ENCODE results near the gene OTOP2.

OTOP2 gene

GRCh38 chr17:74925242-74925641 lies 1.2 kb downstream of the OTOP2 start:
- DNase-seq = peak; percentile 48

GRCh38 chr17:74928786-74929185 lies 4.7 kb downstream of the OTOP2 start:
- peak; percentile 47 for DNase-seq

- DNase-seq = peak; percentile 48
Measured at GRCh38 chr17:74930535-74931036, 6.5 kb downstream of the OTOP2 start.

GRCh38 chr17:74935048-74935447 lies 11.0 kb downstream of the OTOP2 start:
- no peak for DNase-seq

DNA sequence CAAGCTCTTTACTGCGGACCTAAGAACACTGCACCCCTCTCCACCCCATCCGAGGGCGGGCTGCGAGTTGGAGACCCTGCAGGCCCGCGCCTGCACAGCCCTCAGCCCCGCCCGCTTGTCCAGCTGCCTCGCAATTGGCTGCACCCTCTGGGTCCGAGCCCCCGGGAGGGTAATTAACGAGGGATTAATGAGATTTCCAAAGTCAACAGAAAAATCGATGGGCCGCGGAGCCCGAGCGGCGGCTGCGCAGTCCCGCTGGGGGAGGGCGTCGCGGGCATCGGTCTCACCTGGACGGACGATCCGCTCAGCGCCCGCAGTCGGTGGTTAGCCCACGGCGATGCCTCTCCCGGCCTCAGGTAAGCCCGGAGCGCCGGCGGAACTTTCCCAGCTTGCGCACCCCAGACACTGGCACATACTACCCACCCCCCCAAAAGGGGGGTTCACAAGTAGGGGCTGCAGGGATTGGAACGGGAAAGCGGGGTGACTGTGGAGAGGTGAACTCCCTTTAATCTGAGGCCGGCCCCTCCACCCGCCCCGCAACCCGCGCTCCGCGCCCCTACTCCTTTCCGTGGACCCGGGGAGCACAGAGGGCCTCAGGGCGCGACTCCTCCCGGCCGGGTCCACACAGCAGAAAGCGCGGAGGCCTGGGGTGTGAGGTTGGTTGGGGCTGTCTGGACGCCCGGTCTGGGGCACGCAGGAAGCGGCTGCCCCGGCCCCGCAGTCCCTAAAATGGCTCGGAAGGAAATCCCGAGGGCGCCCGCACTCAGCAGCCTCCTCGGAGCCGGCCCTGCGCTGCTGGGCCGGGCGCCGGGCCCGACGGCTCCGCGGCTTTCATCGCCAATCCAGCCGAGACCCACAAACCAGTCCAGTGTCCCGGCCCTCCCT lies 11.8 kb downstream of the OTOP2 start, which contains the start of gene OTOP3:
OTOP3 (plus strand) TSS at position 314 of the 885 bp plus-strand sequence; CDS start at position 338, 24 bp downstream.
- DNase-seq = no peak

GRCh38 chr17:74936470-74936799 lies 12.4 kb downstream of the OTOP2 start:
- DNase-seq = no peak

DNA sequence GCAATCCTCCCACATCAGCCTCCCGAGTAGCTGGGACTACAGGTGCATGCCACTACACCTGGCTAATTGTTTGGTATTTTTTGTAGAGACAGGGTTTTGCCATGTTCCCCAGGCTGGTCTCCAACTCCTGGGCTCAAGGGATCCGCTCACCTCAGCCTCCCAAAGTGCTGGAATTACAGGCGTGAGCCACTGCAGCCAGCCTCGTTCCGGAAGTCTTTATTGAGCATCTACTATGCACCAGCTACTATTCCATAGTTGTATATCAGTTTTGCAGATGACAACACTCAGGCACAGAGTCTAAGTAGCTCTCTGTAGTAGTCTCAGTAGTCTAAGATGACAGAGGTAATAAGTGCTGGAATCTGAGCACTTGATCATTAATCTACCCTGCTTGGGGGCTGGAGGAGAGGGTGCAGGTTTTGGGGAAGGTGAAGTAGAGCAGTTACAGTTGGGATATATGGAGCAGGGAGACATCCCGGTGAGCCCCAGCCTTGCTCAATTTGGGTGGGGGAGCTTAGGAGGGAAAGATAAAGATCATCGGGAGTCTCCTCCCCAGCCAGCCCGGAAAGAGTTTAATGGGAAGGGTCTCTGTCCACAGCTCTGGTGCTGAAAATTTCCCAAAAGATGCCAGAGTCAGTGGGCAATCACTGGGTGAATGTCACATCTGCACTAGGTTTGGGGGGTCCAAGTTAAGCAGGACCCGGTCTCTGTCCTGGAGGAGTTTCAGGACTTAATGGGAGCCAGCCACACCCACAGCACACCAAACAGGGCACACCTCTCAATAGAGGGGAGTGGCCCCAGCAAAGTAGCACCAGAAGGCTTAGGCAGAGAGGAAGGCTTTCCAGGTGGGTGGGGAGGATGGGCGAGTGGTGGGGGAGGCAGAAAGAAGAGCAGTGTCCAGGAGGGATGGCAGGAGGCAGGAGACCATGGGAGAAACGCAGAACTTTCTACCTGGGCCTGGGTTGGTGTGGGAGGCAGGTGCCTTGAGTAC lies 13.3 kb downstream of the OTOP2 start:
- DNase-seq = no peak

DNA sequence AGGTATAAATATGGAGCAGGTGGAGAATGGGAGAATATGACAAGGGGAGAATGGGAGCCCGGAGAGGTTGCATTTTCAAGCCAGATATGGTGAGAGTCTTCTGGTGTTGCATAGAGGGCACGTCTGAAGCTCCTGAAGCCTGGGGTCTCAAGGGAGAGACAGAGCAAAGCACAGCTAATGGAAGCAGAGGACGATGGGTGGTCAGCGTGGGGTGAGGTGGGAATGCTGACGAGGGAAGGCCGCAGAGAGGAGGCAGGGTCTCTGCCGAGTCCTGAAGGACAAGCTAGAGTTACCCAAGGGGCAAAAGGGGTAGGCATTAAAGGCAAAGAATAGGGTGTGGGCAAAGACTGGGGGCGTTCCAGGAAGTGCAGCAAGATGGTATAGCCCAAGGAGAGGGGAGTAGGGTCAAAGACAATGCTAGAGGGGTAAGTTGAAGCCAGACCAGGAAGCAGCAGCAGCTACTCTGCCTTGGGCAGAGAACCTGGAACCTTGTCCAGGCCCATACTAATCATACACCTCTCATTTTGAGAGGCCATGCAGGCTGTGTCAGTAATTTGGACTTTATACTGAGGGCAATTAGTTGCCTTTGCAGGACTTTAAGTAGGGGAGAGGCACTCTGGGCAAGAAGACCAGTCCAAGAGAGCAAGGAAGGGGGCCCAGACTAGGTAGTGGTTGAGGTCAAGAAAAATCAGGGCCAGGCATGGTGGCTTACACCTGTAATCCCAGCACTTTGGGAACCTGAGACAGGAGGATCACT lies 14.3 kb downstream of the OTOP2 start:
- DNase-seq = no peak

GRCh38 chr17:74939534-74939933 lies 15.5 kb downstream of the OTOP2 start:
- no peak for DNase-seq

DNA sequence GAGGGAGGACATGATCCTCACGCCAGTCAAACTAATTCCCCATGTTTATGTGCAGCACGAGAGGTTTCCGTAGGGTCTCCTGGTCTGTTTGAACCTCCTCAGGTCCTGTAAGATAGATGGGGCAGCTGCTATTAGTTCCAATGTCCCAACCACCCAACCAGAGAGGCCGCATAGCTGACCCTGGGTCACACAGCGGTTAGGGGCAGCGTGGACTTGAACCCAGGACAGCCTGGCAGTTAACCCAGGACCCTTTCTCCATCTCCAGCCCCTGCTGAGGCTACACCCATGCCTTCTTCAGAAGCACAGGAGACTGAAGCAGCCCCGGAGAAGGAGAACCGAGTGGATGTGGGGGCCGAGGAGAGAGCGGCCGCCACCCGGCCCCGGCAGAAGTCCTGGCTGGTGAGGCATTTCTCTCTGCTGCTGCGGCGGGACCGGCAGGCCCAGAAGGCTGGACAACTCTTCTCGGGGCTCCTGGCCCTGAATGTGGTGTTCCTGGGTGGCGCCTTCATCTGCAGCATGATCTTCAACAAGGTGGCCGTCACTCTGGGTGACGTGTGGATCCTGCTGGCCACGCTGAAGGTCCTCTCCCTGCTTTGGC lies 17.2 kb downstream of the OTOP2 start:
- no peak for DNase-seq

- no peak for DNase-seq
Measured at GRCh38 chr17:74943808-74944522, 19.9 kb downstream of the OTOP2 start.

DNA sequence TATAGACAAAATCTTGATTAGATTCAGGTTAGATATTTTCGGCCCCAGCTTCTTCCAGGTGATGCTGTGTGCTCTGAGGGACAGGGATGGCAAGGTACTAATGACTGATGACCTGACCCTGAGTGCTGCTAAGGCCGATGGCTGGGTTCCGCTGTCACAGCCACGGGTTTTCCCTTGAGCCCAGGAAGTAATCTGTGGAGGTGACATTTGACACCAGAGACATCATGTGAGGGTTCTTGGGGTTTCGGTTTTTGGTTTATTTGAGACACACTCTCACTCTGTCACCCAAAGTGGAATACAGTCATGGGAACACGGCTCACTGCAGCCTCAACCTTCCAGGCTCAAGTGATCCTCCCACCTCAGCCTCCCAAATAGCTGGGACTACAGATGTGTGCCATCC lies 21.5 kb downstream of the OTOP2 start:
- no peak for DNase-seq

- DNase-seq = no peak
Measured at GRCh38 chr17:74946641-74947040, 22.6 kb downstream of the OTOP2 start.

GRCh38 chr17:74947041-74947754 lies 23.1 kb downstream of the OTOP2 start:
- DNase-seq = no peak

- DNase-seq = no peak
Measured at GRCh38 chr17:74949455-74950115, 25.5 kb downstream of the OTOP2 start.

- DNase-seq = no peak
Measured at GRCh38 chr17:74950207-74950606, 26.1 kb downstream of the OTOP2 start.

DNA sequence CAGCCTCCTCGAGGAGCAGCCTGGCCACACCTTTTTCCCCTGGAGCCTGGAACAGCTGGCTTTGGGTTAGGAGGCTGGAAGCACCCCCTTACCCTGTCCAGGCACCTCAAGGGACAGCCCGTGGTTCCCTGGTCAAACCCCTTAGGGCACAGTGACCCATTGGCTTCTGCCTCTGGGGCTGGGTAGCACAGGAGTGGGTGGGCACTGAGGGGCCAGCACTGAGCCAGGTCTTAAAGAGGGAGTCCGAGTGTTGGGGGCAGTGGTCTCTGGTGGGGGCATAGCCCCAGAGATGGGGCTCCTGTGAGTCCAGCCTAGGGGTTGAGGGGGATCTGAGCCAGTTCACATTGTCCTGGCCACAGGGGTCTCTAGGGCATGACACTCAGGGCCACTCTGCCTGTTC lies 27.0 kb downstream of the OTOP2 start:
- DNase-seq = no peak

- no peak for DNase-seq
Measured at GRCh38 chr17:74951680-74952421, 27.8 kb downstream of the OTOP2 start.

- DNase-seq = no peak
Measured at GRCh38 chr17:74952431-74953133, 28.5 kb downstream of the OTOP2 start.
